HFFc6 (cell line): ENCODE measurements around the gene STRBP. TPM values are rescaled to one million over a fixed set of nuclear protein-coding genes. Genes with fewer than 3 reads are reported as not detected.
"Not testable (repeated sequence)": the region's sequence is repeated elsewhere in the genome, so short reads cannot be mapped to it uniquely, and the experiment has no call there.

Experiments
- DNase-seq: peaks from one replicate; pipeline ENCODE4 v3.0.0-alpha.2; 2018
- H3K27ac Mint-ChIP-seq: 2 replicates; pipeline ENCODE4 v1.8.0; 2020; ENCODE audit warnings: mild to moderate bottlenecking, mixed read lengths
- H3K27me3 Mint-ChIP-seq: 2 replicates; pipeline ENCODE4 v1.8.0; 2021; ENCODE audit warnings: mild to moderate bottlenecking, moderate library complexity, mixed read lengths; ENCODE audit not compliant: insufficient read depth
- H3K36me3 Mint-ChIP-seq: 2 replicates; pipeline ENCODE4 v1.8.0; 2021; ENCODE audit warnings: low read depth, mixed read lengths
- H3K4me1 Mint-ChIP-seq: 2 replicates; pipeline ENCODE4 v1.8.0; 2020; ENCODE audit warnings: low read depth, mixed read lengths
- H3K4me3 Mint-ChIP-seq: 2 replicates; pipeline ENCODE4 v1.8.0; 2020; ENCODE audit warnings: mild to moderate bottlenecking, moderate library complexity, mixed read lengths
- H3K9me3 Mint-ChIP-seq: 2 replicates; pipeline ENCODE4 v1.8.0; 2020; ENCODE audit warnings: mild to moderate bottlenecking, mixed read lengths
- total RNA-seq, 6 experiments: library from RNA; stranded (reverse); fragmentation: NEBNext Ultra II Directional; extraction: Animal tissue kit (Norgen Biotek cat#: 25700); gene quantifications; 2 replicates in 1 of 6; 3 replicates in 5 of 6; pipeline ENCODE4 v1.2.3, GENCODE V29; 2021
- TF ChIP-seq, protein P1 (sequence below): fragments of 200-600 bp; sonication (generic); IDR thresholded peaks from 2 replicates; pipeline ENCODE4 v1.5.0; 2021; ENCODE audit warnings: antibody characterized with exemption, mild to moderate bottlenecking

STRBP gene
- total RNA-seq, 6 experiments from 2014 or later = 1.4 to 2.5 (median 1.9) TPM

- Mint-ChIP-seq H3K4me1 (no peaks in the 10 kb centered on the region), H3K9me3 (peaks cover 6% of the 10 kb centered on the region; the same call in 1 of the 2 replicates), H3K27me3 (peaks cover 11% of the 10 kb centered on the region), H3K4me3 (no peak overlapping the region), H3K27ac (no peak overlapping the region), H3K36me3 (no peaks in the 10 kb centered on the region)
- no peak for DNase-seq
- TF ChIP-seq, protein P1, sequence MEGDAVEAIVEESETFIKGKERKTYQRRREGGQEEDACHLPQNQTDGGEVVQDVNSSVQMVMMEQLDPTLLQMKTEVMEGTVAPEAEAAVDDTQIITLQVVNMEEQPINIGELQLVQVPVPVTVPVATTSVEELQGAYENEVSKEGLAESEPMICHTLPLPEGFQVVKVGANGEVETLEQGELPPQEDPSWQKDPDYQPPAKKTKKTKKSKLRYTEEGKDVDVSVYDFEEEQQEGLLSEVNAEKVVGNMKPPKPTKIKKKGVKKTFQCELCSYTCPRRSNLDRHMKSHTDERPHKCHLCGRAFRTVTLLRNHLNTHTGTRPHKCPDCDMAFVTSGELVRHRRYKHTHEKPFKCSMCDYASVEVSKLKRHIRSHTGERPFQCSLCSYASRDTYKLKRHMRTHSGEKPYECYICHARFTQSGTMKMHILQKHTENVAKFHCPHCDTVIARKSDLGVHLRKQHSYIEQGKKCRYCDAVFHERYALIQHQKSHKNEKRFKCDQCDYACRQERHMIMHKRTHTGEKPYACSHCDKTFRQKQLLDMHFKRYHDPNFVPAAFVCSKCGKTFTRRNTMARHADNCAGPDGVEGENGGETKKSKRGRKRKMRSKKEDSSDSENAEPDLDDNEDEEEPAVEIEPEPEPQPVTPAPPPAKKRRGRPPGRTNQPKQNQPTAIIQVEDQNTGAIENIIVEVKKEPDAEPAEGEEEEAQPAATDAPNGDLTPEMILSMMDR = no peak
Observed at GRCh38 chr9:123283048-123283408, 14.6 kb upstream of the STRBP start.

- peaks cover 6% of the 10 kb centered on the region; the same call in 1 of the 2 replicates for H3K9me3 Mint-ChIP-seq
- H3K4me1 Mint-ChIP-seq = no peaks in the 10 kb centered on the region
- peaks cover 11% of the 10 kb centered on the region for H3K27me3 Mint-ChIP-seq
- H3K36me3 Mint-ChIP-seq = no peaks in the 10 kb centered on the region
- TF ChIP-seq, protein P1 = no peak
- no peak overlapping the region for H3K4me3 Mint-ChIP-seq
- DNase-seq = no peak
- no peak overlapping the region for H3K27ac Mint-ChIP-seq
Observed at GRCh38 chr9:123282362-123283047, 14.1 kb upstream of the STRBP start.

GRCh38 chr9:123281659-123282350 is 13.4 kb upstream of the STRBP start:
- H3K4me1 Mint-ChIP-seq = no peaks in the 10 kb centered on the region
- DNase-seq = no peak
- no peak overlapping the region for H3K4me3 Mint-ChIP-seq
- no peaks in the 10 kb centered on the region for H3K36me3 Mint-ChIP-seq
- TF ChIP-seq, protein P1 = no peak
- no peak overlapping the region for H3K27ac Mint-ChIP-seq
- H3K27me3 Mint-ChIP-seq = peaks cover 11% of the 10 kb centered on the region
- H3K9me3 Mint-ChIP-seq = peaks cover 6% of the 10 kb centered on the region; the same call in 1 of the 2 replicates

GRCh38 chr9:123278879-123279493 is 10.6 kb upstream of the STRBP start:
- not testable (repeated sequence) for H3K9me3 Mint-ChIP-seq, DNase-seq, H3K4me3 Mint-ChIP-seq, H3K27ac Mint-ChIP-seq, H3K4me1 Mint-ChIP-seq, H3K27me3 Mint-ChIP-seq, H3K36me3 Mint-ChIP-seq

DNA sequence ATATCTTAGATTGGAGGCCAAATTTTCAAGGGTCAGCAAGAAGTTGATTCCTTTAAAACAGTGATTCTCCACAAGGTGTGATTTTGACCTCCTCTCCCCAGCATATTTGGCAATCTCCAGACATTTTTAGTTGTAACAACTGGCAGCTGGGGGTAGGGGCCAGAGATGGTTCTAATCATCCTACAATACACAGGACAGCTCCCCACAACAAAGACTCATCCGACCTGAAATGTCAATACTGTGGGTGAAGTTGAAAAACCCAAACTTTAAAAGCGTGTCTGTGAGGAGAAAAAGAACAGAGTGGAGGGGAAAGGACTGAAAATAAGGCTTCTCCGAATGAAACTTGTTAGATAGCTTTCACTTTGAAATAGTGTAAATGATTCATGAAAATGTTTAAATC is 10.0 kb upstream of the STRBP start:
- H3K36me3 Mint-ChIP-seq = no peaks in the 10 kb centered on the region
- TF ChIP-seq, protein P1 = no peak
- no peak overlapping the region for H3K4me3 Mint-ChIP-seq

DNA sequence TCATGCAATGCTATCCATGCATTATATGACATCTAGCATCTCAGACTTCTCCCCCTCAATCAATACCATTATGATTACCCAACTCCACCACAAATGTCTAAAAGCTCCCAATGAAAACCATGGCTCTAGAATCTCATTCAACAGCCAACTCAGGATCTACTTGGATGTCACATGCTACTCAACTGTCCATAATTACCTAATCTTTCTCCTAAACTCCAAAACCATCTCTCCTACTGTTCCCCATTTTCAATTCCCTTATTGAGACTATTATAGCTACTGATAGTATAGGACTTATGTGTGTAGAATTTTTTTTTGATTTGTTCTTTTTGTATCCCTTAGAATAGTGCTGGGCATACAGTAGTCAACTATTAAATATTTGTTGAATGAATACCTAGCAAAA is 8.2 kb upstream of the STRBP start:
- Mint-ChIP-seq H3K9me3 (peaks cover 6% of the 10 kb centered on the region; the same call in 1 of the 2 replicates), H3K4me3 (no peak overlapping the region), H3K27ac (no peak overlapping the region), H3K27me3 (peaks cover 12% of the 10 kb centered on the region), H3K4me1 (no peaks in the 10 kb centered on the region), H3K36me3 (no peaks in the 10 kb centered on the region)
- TF ChIP-seq, protein P1 = no peak
- DNase-seq = no peak

More for the DNA sequence above, 10.0 kb upstream of the STRBP start:
- peaks cover 10% of the 10 kb centered on the region for H3K27me3 Mint-ChIP-seq
- no peak overlapping the region for H3K27ac Mint-ChIP-seq
- DNase-seq = no peak
- H3K4me1 Mint-ChIP-seq = no peaks in the 10 kb centered on the region
- peaks cover 6% of the 10 kb centered on the region; the same call in 1 of the 2 replicates for H3K9me3 Mint-ChIP-seq

- not testable (repeated sequence) for DNase-seq, H3K9me3 Mint-ChIP-seq, H3K4me3 Mint-ChIP-seq, H3K36me3 Mint-ChIP-seq, H3K4me1 Mint-ChIP-seq, H3K27ac Mint-ChIP-seq
- peaks cover 18% of the 10 kb centered on the region for H3K27me3 Mint-ChIP-seq
Observed at GRCh38 chr9:123271133-123271532, 2.7 kb upstream of the STRBP start.
